ENCODE measurements around the gene ANKIB1. TPM values are rescaled to one million over a fixed set of nuclear protein-coding genes. Genes with fewer than 3 reads are reported as not detected.
"Not testable (repeated sequence)": the region's sequence is repeated elsewhere in the genome, so short reads cannot be mapped to it uniquely, and the experiment has no call there.

Gene ANKIB1
- total and polyA plus RNA-seq, 5 donors = 8.1 to 55.3 (median 50.0) TPM

DNA sequence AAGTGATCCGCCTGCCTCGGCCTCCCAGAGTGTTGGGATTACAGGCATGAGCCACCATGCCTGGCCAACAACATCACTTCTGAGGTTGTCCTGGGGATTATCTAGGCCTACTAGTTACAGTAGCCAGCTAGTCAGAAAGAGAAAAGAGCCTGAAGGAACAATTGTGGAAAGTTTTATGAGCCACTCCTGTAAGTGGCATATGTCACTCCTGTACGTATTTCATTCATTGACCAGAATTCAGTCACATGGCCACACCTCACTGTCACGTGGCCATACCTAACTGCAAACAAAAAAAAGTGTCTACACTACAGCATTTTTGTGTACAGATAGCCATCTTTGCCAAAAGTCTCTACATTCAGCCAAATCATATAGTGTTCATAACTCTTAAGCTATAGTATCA is 85.7 kb downstream of the ANKIB1 start:
- intact Hi-C loops (cut with DNase I) = no loop called here
- DNase-seq (no peak), ATAC-seq (no peak)
- Histone ChIP-seq H3K4me3 (ENCODE audit: low read length) (no peak overlapping the region), H3K27ac (ENCODE audit: low read length) (no peak overlapping the region), H3K4me1 (ENCODE audit: control insufficient read depth, insufficient read depth, low read length) (no peaks in the 10 kb centered on the region), H3K9me3 (ENCODE audit: control insufficient read depth, low read length) (no peaks in the 10 kb centered on the region), H3K27me3 (ENCODE audit: control insufficient read depth, insufficient read depth) (no peaks in the 10 kb centered on the region)
- WGBS = 96% methylated on average over 4 of the region's 4 CpGs

GRCh38 chr7:92332782-92333181 is 87.0 kb downstream of the ANKIB1 start:
- intact Hi-C loops (cut with DNase I) = no loop called here
- Histone ChIP-seq H3K4me1 (ENCODE audit: control insufficient read depth, insufficient read depth, low read length) (no peaks in the 10 kb centered on the region), H3K27me3 (ENCODE audit: control insufficient read depth, insufficient read depth) (no peaks in the 10 kb centered on the region), H3K4me3 (ENCODE audit: low read length) (no peak overlapping the region), H3K9me3 (ENCODE audit: control insufficient read depth, low read length) (no peaks in the 10 kb centered on the region), H3K27ac (ENCODE audit: low read length) (no peak overlapping the region)
- no peak for ATAC-seq
- WGBS = 71% methylated on average over 3 of the region's 3 CpGs
- no peak for DNase-seq

DNA sequence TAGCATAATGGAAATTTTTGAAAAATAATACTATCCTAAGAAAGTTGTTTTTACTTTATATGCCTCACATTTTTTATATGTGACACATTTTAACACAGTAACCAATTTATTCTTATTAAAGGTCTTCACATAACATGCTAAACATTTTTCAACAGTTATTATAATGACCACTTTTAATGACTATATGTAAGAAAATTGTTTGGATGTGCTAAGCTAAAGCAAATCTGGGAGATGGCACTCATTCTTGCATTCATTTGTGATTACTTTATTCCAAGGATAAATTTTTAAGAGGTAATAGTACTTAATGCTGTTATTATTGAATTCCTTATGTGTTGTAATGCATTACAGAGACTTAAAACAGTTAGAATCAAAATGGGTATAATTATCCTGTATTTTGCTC is 88.1 kb downstream of the ANKIB1 start:
- intact Hi-C loops (cut with DNase I) = no loop called here
- ATAC-seq (no peak), DNase-seq (no peak)
- Histone ChIP-seq H3K4me1 (ENCODE audit: control insufficient read depth, insufficient read depth, low read length) (no peaks in the 10 kb centered on the region), H3K27me3 (ENCODE audit: control insufficient read depth, insufficient read depth) (no peaks in the 10 kb centered on the region), H3K4me3 (ENCODE audit: low read length) (no peak overlapping the region), H3K27ac (ENCODE audit: low read length) (no peak overlapping the region), H3K9me3 (ENCODE audit: control insufficient read depth, low read length) (no peaks in the 10 kb centered on the region)

- Histone ChIP-seq H3K4me3 (ENCODE audit: low read length) (no peak overlapping the region), H3K27me3 (ENCODE audit: control insufficient read depth, insufficient read depth) (no peaks in the 10 kb centered on the region), H3K9me3 (ENCODE audit: control insufficient read depth, low read length) (no peaks in the 10 kb centered on the region), H3K27ac (ENCODE audit: low read length) (no peak overlapping the region), H3K4me1 (ENCODE audit: control insufficient read depth, insufficient read depth, low read length) (no peaks in the 10 kb centered on the region)
- ATAC-seq = no peak
- intact Hi-C loops (cut with DNase I) = no loop called here
- no peak for DNase-seq
Observed at GRCh38 chr7:92335574-92335973, 89.8 kb downstream of the ANKIB1 start.

DNA sequence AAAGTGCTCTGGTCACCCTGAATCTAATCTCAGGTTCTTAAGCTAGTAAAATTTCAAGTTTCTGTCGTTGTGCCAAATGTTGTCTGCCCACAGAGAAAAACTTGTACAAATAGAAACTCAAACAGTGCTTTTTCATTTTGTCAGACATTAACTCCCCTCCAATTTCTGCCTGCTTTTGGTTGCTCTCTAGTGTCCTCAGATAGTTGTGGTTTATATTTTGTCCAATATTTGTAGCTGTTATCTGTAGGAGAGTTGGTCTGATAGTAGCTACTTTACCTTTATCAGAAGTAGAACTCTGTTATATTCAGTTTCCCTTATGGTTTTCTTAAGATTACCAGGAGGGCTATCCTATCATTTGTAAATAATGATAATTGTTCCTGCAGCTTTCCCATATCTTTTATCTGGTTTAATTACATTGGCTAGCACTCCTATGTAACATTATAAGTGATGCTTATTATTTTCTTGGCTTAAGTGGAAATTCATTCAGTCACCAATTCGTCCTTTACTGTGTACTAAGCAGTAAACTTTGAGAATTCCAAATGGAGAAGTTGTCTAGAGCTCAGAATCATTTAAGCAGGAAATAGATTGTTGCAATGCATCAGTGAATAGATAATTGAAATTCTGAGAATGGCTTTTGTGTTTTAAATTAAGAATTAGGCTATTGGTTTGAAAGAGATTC is 91.0 kb downstream of the ANKIB1 start:
- H3K27me3 ChIP-seq (ENCODE audit: control insufficient read depth, insufficient read depth) = no peaks in the 10 kb centered on the region
- DNase-seq (no peak), ATAC-seq (no peak)
- intact Hi-C loops (cut with DNase I) = no loop called here
- H3K4me1 ChIP-seq (ENCODE audit: control insufficient read depth, insufficient read depth, low read length) = no peaks in the 10 kb centered on the region
- WGBS = 79% methylated on average over 2 of the region's 2 CpGs
- no peak overlapping the region for H3K4me3 ChIP-seq (ENCODE audit: low read length)
- H3K27ac ChIP-seq (ENCODE audit: low read length) = no peak overlapping the region
- H3K9me3 ChIP-seq (ENCODE audit: control insufficient read depth, low read length) = no peaks in the 10 kb centered on the region

GRCh38 chr7:92340016-92340415 is 94.2 kb downstream of the ANKIB1 start:
- Histone ChIP-seq H3K4me1 (ENCODE audit: control insufficient read depth, insufficient read depth, low read length) (no peaks in the 10 kb centered on the region), H3K9me3 (ENCODE audit: control insufficient read depth, low read length) (no peaks in the 10 kb centered on the region), H3K27me3 (ENCODE audit: control insufficient read depth, insufficient read depth) (no peaks in the 10 kb centered on the region), H3K27ac (ENCODE audit: low read length) (no peak overlapping the region), H3K4me3 (ENCODE audit: low read length) (no peak overlapping the region)
- intact Hi-C loops (cut with DNase I) = no loop called here
- ATAC-seq (no peak), DNase-seq (no peak)
- WGBS = 93% methylated on average over 1 of the region's 1 CpG

DNA sequence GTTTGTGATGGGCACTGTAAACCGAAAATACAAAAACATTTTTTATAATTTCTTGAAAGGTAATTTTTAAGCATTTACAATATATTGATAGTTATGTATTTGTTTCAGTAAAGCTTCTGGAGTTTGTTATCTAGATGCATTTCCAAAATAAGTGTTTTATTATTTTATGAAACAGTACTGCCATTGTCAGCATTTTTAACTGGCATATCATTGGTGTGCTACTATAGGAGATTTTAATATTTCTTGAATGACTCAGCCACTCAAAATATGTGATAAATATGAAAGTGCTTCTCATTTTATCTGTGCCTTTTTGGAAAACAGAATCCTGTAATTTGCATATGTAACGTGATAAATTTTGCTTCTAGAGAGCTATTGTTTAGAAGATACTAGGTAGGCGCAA is 97.9 kb downstream of the ANKIB1 start:
- no peaks in the 10 kb centered on the region for H3K4me1 ChIP-seq (ENCODE audit: control insufficient read depth, insufficient read depth, low read length)
- no peak overlapping the region for H3K4me3 ChIP-seq (ENCODE audit: low read length)
- no peak for DNase-seq
- H3K27ac ChIP-seq (ENCODE audit: low read length) = no peak overlapping the region
- H3K9me3 ChIP-seq (ENCODE audit: control insufficient read depth, low read length) = no peaks in the 10 kb centered on the region
- H3K27me3 ChIP-seq (ENCODE audit: control insufficient read depth, insufficient read depth) = no peaks in the 10 kb centered on the region
- intact Hi-C loops (cut with DNase I) = no loop called here
- 94% methylated on average over 3 of the region's 3 CpGs for whole genome bisulfite sequencing
- no peak for ATAC-seq

- ATAC-seq (no peak), DNase-seq (no peak)
- no peak overlapping the region for H3K4me3 ChIP-seq (ENCODE audit: low read length)
- intact Hi-C loops (cut with DNase I) = no loop called here
- H3K27me3 ChIP-seq (ENCODE audit: control insufficient read depth, insufficient read depth) = no peaks in the 10 kb centered on the region
- H3K4me1 ChIP-seq (ENCODE audit: control insufficient read depth, insufficient read depth, low read length) = no peaks in the 10 kb centered on the region
- H3K27ac ChIP-seq (ENCODE audit: low read length) = no peak overlapping the region
- H3K9me3 ChIP-seq (ENCODE audit: control insufficient read depth, low read length) = no peaks in the 10 kb centered on the region
Observed at GRCh38 chr7:92352009-92352408, 106.2 kb downstream of the ANKIB1 start.

DNA sequence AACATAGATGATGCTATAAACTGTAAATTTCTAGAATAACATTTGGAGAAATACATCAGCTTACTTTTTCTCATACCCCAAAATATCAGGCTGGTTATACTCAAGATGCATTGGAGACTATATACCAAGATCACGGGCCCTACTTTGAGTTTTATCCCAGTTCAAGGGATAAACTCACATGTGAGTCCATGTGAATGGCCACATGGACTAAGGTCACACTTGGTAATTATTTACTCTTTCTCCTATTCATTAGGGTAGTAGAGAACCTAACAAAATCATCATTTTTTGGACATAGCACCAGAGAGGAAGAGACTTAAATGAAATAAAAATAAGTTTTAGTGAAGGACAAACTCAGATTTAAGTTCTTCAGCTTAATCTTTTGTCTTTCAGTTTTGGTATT is 108.4 kb downstream of the ANKIB1 start:
- 96% methylated on average over 1 of the region's 1 CpG for WGBS
- Histone ChIP-seq H3K27me3 (ENCODE audit: control insufficient read depth, insufficient read depth) (no peaks in the 10 kb centered on the region), H3K27ac (ENCODE audit: low read length) (no peak overlapping the region), H3K4me1 (ENCODE audit: control insufficient read depth, insufficient read depth, low read length) (no peaks in the 10 kb centered on the region), H3K9me3 (ENCODE audit: control insufficient read depth, low read length) (no peaks in the 10 kb centered on the region), H3K4me3 (ENCODE audit: low read length) (no peak overlapping the region)
- intact Hi-C loops (cut with DNase I) = no loop called here
- ATAC-seq = no peak
- DNase-seq = no peak

- Histone ChIP-seq H3K4me1 (ENCODE audit: control insufficient read depth, insufficient read depth, low read length) (no peaks in the 10 kb centered on the region), H3K27me3 (ENCODE audit: control insufficient read depth, insufficient read depth) (no peaks in the 10 kb centered on the region), H3K4me3 (ENCODE audit: low read length) (no peak overlapping the region), H3K27ac (ENCODE audit: low read length) (no peak overlapping the region), H3K9me3 (ENCODE audit: control insufficient read depth, low read length) (no peaks in the 10 kb centered on the region)
- intact Hi-C loops (cut with DNase I) = no loop called here
- DNase-seq (no peak), ATAC-seq (no peak)
Observed at GRCh38 chr7:92356406-92356805, 110.6 kb downstream of the ANKIB1 start.

DNA sequence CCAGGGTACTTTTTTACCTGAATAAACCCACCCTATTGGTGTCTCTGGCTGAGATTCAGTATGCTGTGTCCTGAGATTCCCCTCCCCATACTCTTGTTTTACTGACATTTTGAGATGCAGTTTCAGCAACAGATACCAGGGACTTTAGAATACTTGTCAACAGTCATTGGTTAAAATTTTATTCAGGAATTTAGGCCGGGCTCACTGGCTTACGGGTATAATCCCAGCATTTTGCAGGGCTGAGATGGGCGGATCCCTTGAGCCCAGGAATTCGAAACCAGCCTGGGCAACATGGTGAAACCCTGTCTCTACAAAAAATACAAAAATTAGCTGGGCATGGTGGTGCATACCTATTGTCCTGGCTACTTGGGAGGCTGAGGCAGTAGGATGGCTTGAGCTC is 111.5 kb downstream of the ANKIB1 start:
- intact Hi-C loops (cut with DNase I) = no loop called here
- DNase-seq (no peak), ATAC-seq (no peak)
- Histone ChIP-seq H3K9me3 (ENCODE audit: control insufficient read depth, low read length) (no peaks in the 10 kb centered on the region), H3K27me3 (ENCODE audit: control insufficient read depth, insufficient read depth) (no peaks in the 10 kb centered on the region), H3K27ac (ENCODE audit: low read length) (no peak overlapping the region), H3K4me3 (ENCODE audit: low read length) (no peak overlapping the region), H3K4me1 (ENCODE audit: control insufficient read depth, insufficient read depth, low read length) (no peaks in the 10 kb centered on the region)
- 97% methylated on average over 4 of the region's 4 CpGs for WGBS

- H3K27ac ChIP-seq (ENCODE audit: low read length); H3K4me1 ChIP-seq (ENCODE audit: control insufficient read depth, insufficient read depth, low read length); H3K4me3 ChIP-seq (ENCODE audit: low read length); DNase-seq; ATAC-seq; H3K27me3 ChIP-seq (ENCODE audit: control insufficient read depth, insufficient read depth); H3K9me3 ChIP-seq (ENCODE audit: control insufficient read depth, low read length); intact Hi-C loops (cut with DNase I): not testable (repeated sequence)
- WGBS = 97% methylated on average over 2 of the region's 2 CpGs
Observed at GRCh38 chr7:92359179-92359578, 113.4 kb downstream of the ANKIB1 start.
